Measurements from ENCODE around the gene ZFAND3.

DNA sequence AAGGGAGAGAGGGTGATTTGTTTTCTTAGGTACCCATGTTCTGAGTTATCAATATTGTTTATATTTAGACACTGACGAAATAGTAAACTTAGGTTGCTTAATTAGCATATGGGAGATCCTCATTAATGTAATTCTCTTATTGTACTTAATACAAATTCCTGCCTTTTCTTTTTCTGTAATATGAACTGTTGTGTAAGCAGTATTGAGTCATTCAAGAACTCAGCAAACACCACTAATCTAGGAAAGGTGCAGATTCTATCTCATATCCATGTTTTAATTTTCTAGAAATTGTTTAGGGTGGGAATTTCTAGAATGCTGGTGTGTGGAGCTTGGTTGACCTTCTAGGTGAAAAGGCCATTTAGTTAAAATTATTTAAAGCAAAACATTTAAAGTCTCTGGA is 216.0 kb downstream of the ZFAND3 start:
- TF ChIP-seq, protein P1, sequence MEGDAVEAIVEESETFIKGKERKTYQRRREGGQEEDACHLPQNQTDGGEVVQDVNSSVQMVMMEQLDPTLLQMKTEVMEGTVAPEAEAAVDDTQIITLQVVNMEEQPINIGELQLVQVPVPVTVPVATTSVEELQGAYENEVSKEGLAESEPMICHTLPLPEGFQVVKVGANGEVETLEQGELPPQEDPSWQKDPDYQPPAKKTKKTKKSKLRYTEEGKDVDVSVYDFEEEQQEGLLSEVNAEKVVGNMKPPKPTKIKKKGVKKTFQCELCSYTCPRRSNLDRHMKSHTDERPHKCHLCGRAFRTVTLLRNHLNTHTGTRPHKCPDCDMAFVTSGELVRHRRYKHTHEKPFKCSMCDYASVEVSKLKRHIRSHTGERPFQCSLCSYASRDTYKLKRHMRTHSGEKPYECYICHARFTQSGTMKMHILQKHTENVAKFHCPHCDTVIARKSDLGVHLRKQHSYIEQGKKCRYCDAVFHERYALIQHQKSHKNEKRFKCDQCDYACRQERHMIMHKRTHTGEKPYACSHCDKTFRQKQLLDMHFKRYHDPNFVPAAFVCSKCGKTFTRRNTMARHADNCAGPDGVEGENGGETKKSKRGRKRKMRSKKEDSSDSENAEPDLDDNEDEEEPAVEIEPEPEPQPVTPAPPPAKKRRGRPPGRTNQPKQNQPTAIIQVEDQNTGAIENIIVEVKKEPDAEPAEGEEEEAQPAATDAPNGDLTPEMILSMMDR (conservative IDR thresholded peaks at IDR 0.05 in 1 of 2, IDR thresholded peaks at IDR 0.05 in 1 of 2; ENCODE audit: low read depth in 1 of 2, low read length in 2 of 2), result no peak
- TF ChIP-seq EZH2 (IDR thresholded peaks at IDR 0.05; ENCODE audit: low read length, missing control alignments), result no peak

Data from fibroblast of lung (primary cell).